OCI-LY7 (cell line): ENCODE results near the gene NLGN1. TPM values are rescaled to one million over a fixed set of nuclear protein-coding genes. Genes with fewer than 3 reads are reported as not detected.

ENCODE experiments used
- BruUV-seq: library from RNA; stranded (reverse); fragments of 400-500 nt; replicated peaks from 2 replicates; lab custom pipeline; 2021; lab: Mats Ljungman, UMichigan
- CTCF ChIA-PET: fragments of 300-600 bp; sonication (Branson Sonifier 250); formaldehyde crosslinking; loops from one replicate; lab custom pipeline; 2022; ENCODE audit warnings: antibody characterized with exemption; ENCODE audit not compliant: unreplicated experiment; lab: Charles Lee
- POLR2A ChIA-PET: fragments of 300-600 bp; sonication (Branson Sonifier 250); formaldehyde crosslinking; loops from one replicate; lab custom pipeline; 2022; ENCODE audit warnings: antibody characterized with exemption; lab: Charles Lee
- DNase-seq: peaks from one replicate; pipeline ENCODE4 v3.0.0-alpha.2; 2015; ENCODE audit warnings: low spot score
- H2AFZ ChIP-seq: fragments of 200-600 bp; sonication (generic), shearing (Covaris generic); 2 replicates; pipeline ENCODE4 v1.6.1; 2014; ENCODE audit warnings: mild to moderate bottlenecking, antibody characterized with exemption, low read length, moderate library complexity
- H3K27ac ChIP-seq: fragments of 200-600 bp; sonication (generic); 2 replicates; pipeline ENCODE4 v1.5.1; 2014; ENCODE audit warnings: mixed run types, low read depth, mild to moderate bottlenecking, moderate library complexity, low read length, inconsistent platforms; ENCODE audit not compliant: poor library complexity, severe bottlenecking
- H3K36me3 ChIP-seq: fragments of 200-600 bp; sonication (generic); 2 replicates; pipeline ENCODE4 v1.6.1; 2014; ENCODE audit warnings: mild to moderate bottlenecking, antibody characterized with exemption, low read length, moderate library complexity, mixed read lengths; ENCODE audit not compliant: insufficient read depth
- H3K4me1 ChIP-seq: fragments of 200-600 bp; sonication (generic); 2 replicates; pipeline ENCODE4 v1.5.1; 2014; ENCODE audit warnings: mild to moderate bottlenecking, low read length; ENCODE audit not compliant: insufficient read depth, poor library complexity, severe bottlenecking
- H3K4me2 ChIP-seq: fragments of 200-600 bp; sonication (generic); 2 replicates; pipeline ENCODE4 v1.6.1; 2014; ENCODE audit warnings: mild to moderate bottlenecking, low read length
- H3K4me3 ChIP-seq: fragments of 200-600 bp; sonication (generic); 2 replicates; pipeline ENCODE4 v1.5.1; 2014; ENCODE audit warnings: mild to moderate bottlenecking, low read depth, low read length; ENCODE audit not compliant: poor library complexity, severe bottlenecking
- H3K79me2 ChIP-seq: fragments of 200-600 bp; sonication (generic); 2 replicates; pipeline ENCODE4 v1.6.1; 2016; ENCODE audit warnings: low read depth, mild to moderate bottlenecking, low read length, moderate library complexity, mixed read lengths; ENCODE audit not compliant: insufficient read depth
- H3K9me2 ChIP-seq: fragments of 200-600 bp; sonication (generic); 2 replicates; pipeline ENCODE4 v1.6.1; 2016; ENCODE audit warnings: mild to moderate bottlenecking, low read length, mixed read lengths; ENCODE audit not compliant: insufficient read depth
- H3K9me3 ChIP-seq: fragments of 200-600 bp; sonication (generic); 2 replicates; pipeline ENCODE4 v1.6.1; 2014; ENCODE audit warnings: mild to moderate bottlenecking, mixed run types, low read length, mixed read lengths
- H4K20me1 ChIP-seq: fragments of 200-600 bp; sonication (generic); 2 replicates; pipeline ENCODE4 v1.6.1; 2014; ENCODE audit warnings: mild to moderate bottlenecking, antibody characterized with exemption, low read length, moderate library complexity, mixed read lengths; ENCODE audit not compliant: insufficient read depth
- CTCF ChIP-seq: fragments of 200-600 bp; sonication (generic); conservative IDR thresholded peaks from 2 replicates; pipeline ENCODE4 v1.5.1; 2014; ENCODE audit warnings: mild to moderate bottlenecking, antibody characterized with exemption, low read length, moderate library complexity, mixed read lengths
- EZH2phosphoT487 ChIP-seq: fragments of 200-600 bp; sonication (generic); IDR thresholded peaks from 2 replicates; pipeline ENCODE4 v1.6.1; 2018; ENCODE audit warnings: low read depth, borderline replicate concordance, mild to moderate bottlenecking, mixed run types, antibody characterized with exemption, low read length, moderate library complexity, mixed read lengths
- intact Hi-C: fragments of 100-400 bp; cut with micrococcal nuclease; formaldehyde crosslinking; loops from one replicate; pipeline ENCODE4 v1.10.0; 2022; ENCODE audit not compliant: unreplicated experiment
- total RNA-seq, 2 experiments: library from RNA; depleted of rRNA in 1 of 2; stranded (reverse); fragments of >200 nt in 1 of 2; shearing (Covaris generic) in 1 of 2; gene quantifications; 2 replicates each; pipeline ENCODE4 v1.2.3, GENCODE V29; 2014 to 2022

NLGN1 gene
- total RNA-seq, 2 experiments from 2014 or later: not detected

GRCh38 chr3:173641696-173642095 lies 244.2 kb downstream of the NLGN1 start:
- CTCF ChIA-PET: no interaction called here

GRCh38 chr3:173644086-173645082 lies 246.8 kb downstream of the NLGN1 start:
- Histone ChIP-seq H3K9me2 (no peaks in the 10 kb centered on the region), H3K4me3 (no peak overlapping the region)
- CTCF ChIA-PET: no interaction called here

More at GRCh38 chr3:173641696-173642095, 244.2 kb downstream of the NLGN1 start:
- H3K36me3 ChIP-seq: no peaks in the 10 kb centered on the region
- no peak overlapping the region for H2AFZ ChIP-seq
- no peak overlapping the region for H3K27ac ChIP-seq
- no peak overlapping the region for H3K4me2 ChIP-seq
- no peaks in the 10 kb centered on the region for H3K9me2 ChIP-seq
- no peak for DNase-seq
- no peaks in the 10 kb centered on the region for H3K4me1 ChIP-seq
- H3K9me3 ChIP-seq: no peaks in the 10 kb centered on the region
- TF ChIP-seq EZH2phosphoT487 (no peak), CTCF (no peak)
- no TSS peak for BruUV-seq
- no peak overlapping the region for H3K4me3 ChIP-seq
- POLR2A ChIA-PET: no interaction called here
- intact Hi-C loops: no loop called here
- H3K79me2 ChIP-seq: no peaks in the 10 kb centered on the region
- H4K20me1 ChIP-seq: no peaks in the 10 kb centered on the region

More at GRCh38 chr3:173644086-173645082, 246.8 kb downstream of the NLGN1 start:
- Histone ChIP-seq H4K20me1 (no peaks in the 10 kb centered on the region), H2AFZ (no peak overlapping the region), H3K9me3 (no peaks in the 10 kb centered on the region), H3K79me2 (no peaks in the 10 kb centered on the region), H3K4me1 (no peaks in the 10 kb centered on the region), H3K36me3 (no peaks in the 10 kb centered on the region), H3K4me2 (no peak overlapping the region), H3K27ac (no peak overlapping the region)
- no TSS peak for BruUV-seq
- no peak for TF ChIP-seq EZH2phosphoT487
- TF ChIP-seq CTCF: no peak
- intact Hi-C loops: no loop called here
- no peak for DNase-seq
- POLR2A ChIA-PET: no interaction called here
